ENCODE results near the gene IGLON5. TPM values are rescaled to one million over a fixed set of nuclear protein-coding genes. Genes with fewer than 3 reads are reported as not detected.

IGLON5 gene
- total RNA-seq, 2 donors from 2014 or later, result 12.6 TPM; not detected in 1

- Histone ChIP-seq H3K36me3 (no peaks in the 10 kb centered on the region), H3K4me3 (no peak overlapping the region), H3K27me3 (replicated peaks; ENCODE audit: insufficient read depth) (no peaks in the 10 kb centered on the region), H3K4me1 (replicated peaks) (no peaks in the 10 kb centered on the region), H3K27ac (no peak overlapping the region), H3K9me3 (no peaks in the 10 kb centered on the region)
- WGBS, result 16% methylated on average over 15 of the region's 15 CpGs
- TF ChIP-seq CTCF (IDR thresholded peaks at IDR 0.05) (no peak), POLR2AphosphoS5 (IDR thresholded peaks at IDR 0.05) (no peak), POLR2A (IDR thresholded peaks at IDR 0.05) (no peak)
- intact Hi-C loops (cut with DNase I), result no loop called here
- DNase-seq (ENCODE audit: low spot score), result no peak
These were observed 15.9 kb upstream of the IGLON5 start for GRCh38 chr19:51295382-51296126.

- WGBS, result 61% methylated on average over 9 of the region's 9 CpGs
- no peak for TF ChIP-seq CTCF (IDR thresholded peaks at IDR 0.05)
- intact Hi-C loops (cut with DNase I), result no loop called here
- H3K9me3 ChIP-seq, result no peaks in the 10 kb centered on the region
- DNase-seq (ENCODE audit: low spot score), result no peak
- H3K27me3 ChIP-seq (replicated peaks; ENCODE audit: insufficient read depth), result no peaks in the 10 kb centered on the region
- no peaks in the 10 kb centered on the region for H3K36me3 ChIP-seq
- H3K4me3 ChIP-seq, result no peak overlapping the region
- H3K27ac ChIP-seq, result no peak overlapping the region
- H3K4me1 ChIP-seq (replicated peaks), result no peaks in the 10 kb centered on the region
These were observed 14.9 kb upstream of the IGLON5 start for GRCh38 chr19:51296336-51297093.

- H3K27ac ChIP-seq, result no peak overlapping the region
- H3K36me3 ChIP-seq, result no peaks in the 10 kb centered on the region
- H3K4me1 ChIP-seq (replicated peaks), result no peaks in the 10 kb centered on the region
- TF ChIP-seq POLR2A (IDR thresholded peaks at IDR 0.05) (no peak), POLR2AphosphoS5 (IDR thresholded peaks at IDR 0.05) (no peak), CTCF (IDR thresholded peaks at IDR 0.05) (no peak)
- intact Hi-C loops (cut with DNase I), result no loop called here
- H3K9me3 ChIP-seq, result no peaks in the 10 kb centered on the region
- DNase-seq (ENCODE audit: low spot score), result no peak
- no peak overlapping the region for H3K4me3 ChIP-seq
- H3K27me3 ChIP-seq (replicated peaks; ENCODE audit: insufficient read depth), result no peaks in the 10 kb centered on the region
- WGBS, result 60% methylated on average over 5 of the region's 5 CpGs
These were observed 14.0 kb upstream of the IGLON5 start for GRCh38 chr19:51297406-51297805.

GRCh38 chr19:51301266-51301665, 10.2 kb upstream of the IGLON5 start:
- DNase-seq (ENCODE audit: low spot score), result no peak
- intact Hi-C loops (cut with DNase I), result no loop called here
- H3K4me1 ChIP-seq (replicated peaks), result no peaks in the 10 kb centered on the region
- H3K27me3 ChIP-seq (replicated peaks; ENCODE audit: insufficient read depth), result no peaks in the 10 kb centered on the region
- H3K4me3 ChIP-seq, result no peak overlapping the region
- no peaks in the 10 kb centered on the region for H3K36me3 ChIP-seq
- no peaks in the 10 kb centered on the region for H3K9me3 ChIP-seq
- no peak overlapping the region for H3K27ac ChIP-seq
- WGBS, result 78% methylated on average over 7 of the region's 7 CpGs
- no peak for TF ChIP-seq CTCF (IDR thresholded peaks at IDR 0.05)
- TF ChIP-seq POLR2A (IDR thresholded peaks at IDR 0.05), result no peak
- TF ChIP-seq POLR2AphosphoS5 (IDR thresholded peaks at IDR 0.05), result no peak

GRCh38 chr19:51305479-51305878, 6.0 kb upstream of the IGLON5 start:
- Histone ChIP-seq H3K27me3 (replicated peaks; ENCODE audit: insufficient read depth) (peaks cover 7% of the 10 kb centered on the region), H3K4me1 (replicated peaks) (no peaks in the 10 kb centered on the region), H3K4me3 (no peak overlapping the region), H3K9me3 (no peaks in the 10 kb centered on the region), H3K36me3 (no peaks in the 10 kb centered on the region), H3K27ac (no peak overlapping the region)
- TF ChIP-seq POLR2AphosphoS5 (IDR thresholded peaks at IDR 0.05), result no peak
- TF ChIP-seq POLR2A (IDR thresholded peaks at IDR 0.05), result no peak
- TF ChIP-seq CTCF (IDR thresholded peaks at IDR 0.05), result no peak
- intact Hi-C loops (cut with DNase I), result no loop called here
- DNase-seq (ENCODE audit: low spot score), result no peak
- WGBS, result 83% methylated on average over 3 of the region's 3 CpGs

All from prostate gland (tissue), 2 donors.